ENCODE results near the gene RHBDD2.
"Not testable (repeated sequence)": the region's sequence is repeated elsewhere in the genome, so short reads cannot be mapped to it uniquely, and the experiment has no call there.

Gene RHBDD2

GRCh38 chr7:75866489-75867389 lies 12.1 kb upstream of the RHBDD2 start:
- peak; percentile 27 for DNase-seq

GRCh38 chr7:75867390-75867717 lies 11.5 kb upstream of the RHBDD2 start:
- no peak for DNase-seq

DNA sequence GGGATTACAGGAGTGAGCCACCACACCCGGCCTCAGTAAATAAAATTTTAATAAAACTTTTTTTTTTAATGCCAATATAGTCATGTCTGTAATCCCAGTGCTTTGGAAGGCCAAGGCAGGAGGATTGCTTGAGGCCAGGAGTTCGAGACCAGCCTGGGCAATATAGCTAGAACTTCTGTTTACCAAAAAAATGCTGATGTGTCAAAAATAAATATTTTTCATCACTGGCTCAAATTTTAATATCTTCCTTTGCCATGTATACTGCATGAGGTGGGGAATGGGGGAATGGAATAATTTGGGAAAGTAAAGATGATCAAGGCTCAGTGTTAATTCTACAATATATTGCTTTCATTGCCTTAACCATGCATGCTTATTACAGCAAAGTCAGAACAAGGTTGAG lies 10.7 kb upstream of the RHBDD2 start:
- DNase-seq: no peak

DNA sequence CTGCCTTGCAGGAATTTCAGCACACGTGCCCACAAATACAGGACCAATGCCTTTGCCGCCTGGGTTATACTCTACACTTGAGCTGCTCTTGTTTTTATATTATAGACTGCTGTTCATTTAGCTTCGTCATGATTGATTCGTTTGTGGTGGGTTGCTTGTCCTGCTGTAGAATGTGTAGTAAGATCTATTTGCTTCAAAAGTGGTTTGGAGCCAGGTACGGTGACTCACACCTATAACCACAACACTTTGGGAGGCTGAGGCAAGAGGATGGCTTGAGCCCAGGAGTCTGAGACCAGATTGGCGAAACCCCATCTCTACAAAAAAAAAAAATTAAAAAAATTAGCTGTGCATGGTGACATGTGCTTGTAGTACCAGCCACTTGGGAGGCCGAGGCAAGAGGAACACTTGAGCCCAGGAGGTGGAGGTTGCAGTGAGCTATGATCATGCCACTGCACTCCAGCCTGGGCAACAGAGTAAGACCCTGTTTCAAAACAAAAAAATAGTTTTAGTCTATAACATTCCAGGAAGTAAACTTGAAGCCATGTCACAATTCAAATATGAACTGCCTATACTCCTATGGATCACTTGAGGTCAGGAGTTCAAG lies 9.0 kb upstream of the RHBDD2 start:
- DNase-seq: no peak

DNA sequence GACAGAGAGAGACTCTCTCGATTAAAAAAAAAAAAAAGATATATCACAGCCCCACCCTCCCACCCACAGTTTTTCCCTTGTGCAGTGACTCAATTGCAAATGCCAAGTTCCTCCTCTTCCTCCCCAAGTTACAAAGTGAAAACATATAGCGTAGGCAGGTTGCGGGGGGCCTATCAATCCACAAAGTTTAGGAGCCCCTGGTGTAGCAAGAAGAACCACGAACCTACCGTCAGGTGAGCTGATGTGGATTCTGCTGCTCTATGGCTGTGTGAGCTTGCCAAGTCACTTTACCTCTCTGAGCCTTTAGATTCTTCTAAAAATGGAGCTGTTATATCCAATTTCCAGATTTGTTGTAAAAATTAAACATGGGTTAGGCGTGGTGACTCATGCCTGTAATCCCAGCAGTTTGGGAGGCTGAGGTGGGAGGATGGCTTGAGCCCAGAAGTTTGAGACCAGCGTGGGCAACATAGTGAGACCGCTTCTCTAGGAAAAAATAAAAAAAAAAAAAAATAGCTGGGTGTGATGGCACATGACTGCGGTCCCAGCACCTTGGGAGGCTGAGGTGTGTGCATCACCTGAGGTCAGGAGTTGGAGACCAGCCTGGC lies 8.2 kb upstream of the RHBDD2 start:
- DNase-seq: no peak

GRCh38 chr7:75872073-75872782 lies 6.6 kb upstream of the RHBDD2 start:
- DNase-seq: peak; percentile 1

DNA sequence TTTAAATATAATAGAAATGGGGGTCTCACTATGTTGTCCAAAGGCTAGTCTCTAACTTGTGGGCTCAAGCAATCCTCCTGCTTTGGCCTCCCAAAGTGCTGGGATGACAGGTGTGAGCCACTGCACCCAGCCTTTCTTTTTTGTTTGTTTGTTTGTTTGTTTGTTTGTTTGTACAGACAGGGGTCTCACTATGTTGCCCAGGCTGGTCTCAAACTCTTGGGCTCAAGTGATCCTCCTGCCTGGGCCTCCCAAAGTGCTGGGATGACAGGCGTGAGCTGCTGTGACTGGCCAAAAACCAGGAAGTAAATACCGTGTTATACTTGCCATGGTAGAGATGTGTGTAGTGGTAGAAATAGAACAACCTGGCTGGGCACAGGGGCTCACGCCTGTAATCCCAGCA lies 4.7 kb upstream of the RHBDD2 start:
- DNase-seq: not testable (repeated sequence)

- no peak for DNase-seq
Measured at GRCh38 chr7:75875113-75876080, 3.4 kb upstream of the RHBDD2 start.

- DNase-seq: no peak
Measured at GRCh38 chr7:75876126-75876881, 2.5 kb upstream of the RHBDD2 start.

DNA sequence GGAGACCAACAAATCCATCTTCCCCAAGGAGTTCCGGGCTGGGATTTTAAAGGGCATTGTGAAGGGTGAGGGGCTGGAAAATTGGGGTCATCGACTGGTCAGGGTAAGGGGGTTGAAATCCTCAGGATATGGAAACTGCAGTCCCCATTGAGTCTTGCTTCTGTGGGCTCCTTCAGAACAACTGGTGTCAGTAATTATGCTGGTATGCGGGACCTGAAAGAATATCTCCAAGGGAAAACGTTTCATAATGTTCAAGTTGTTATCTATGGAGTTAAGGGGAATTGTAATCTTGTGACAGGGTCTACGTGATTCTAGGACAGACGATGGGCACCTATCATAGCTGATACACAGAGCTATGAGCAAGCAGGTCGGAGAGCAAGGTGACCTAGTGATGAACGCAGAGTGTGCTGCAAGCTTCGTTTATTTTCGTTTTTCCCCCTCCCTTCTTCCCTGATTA lies 494 bp upstream of the RHBDD2 start:
- DNase-seq: no peak

DNA sequence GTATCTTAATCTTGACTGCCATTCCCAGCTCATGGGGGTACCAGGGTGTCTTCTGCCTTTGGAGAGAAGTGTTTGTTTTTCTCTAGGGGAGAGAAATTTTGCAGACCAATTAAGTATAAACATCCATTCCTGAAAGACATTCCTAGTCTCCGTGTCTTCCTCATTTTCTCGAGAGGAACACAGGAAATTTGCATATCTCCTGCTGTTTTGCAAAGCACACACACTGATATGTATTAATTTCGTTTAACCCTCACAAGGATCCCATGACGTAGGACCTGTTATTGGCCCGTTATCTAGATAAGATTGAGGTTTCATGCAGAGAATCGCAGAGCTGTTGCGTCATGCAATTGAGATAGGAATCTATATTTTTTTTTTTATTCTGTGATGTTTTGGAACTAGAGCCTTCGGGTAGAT lies 944 bp downstream of the RHBDD2 start:
- peak; percentile 4 for DNase-seq

DNA sequence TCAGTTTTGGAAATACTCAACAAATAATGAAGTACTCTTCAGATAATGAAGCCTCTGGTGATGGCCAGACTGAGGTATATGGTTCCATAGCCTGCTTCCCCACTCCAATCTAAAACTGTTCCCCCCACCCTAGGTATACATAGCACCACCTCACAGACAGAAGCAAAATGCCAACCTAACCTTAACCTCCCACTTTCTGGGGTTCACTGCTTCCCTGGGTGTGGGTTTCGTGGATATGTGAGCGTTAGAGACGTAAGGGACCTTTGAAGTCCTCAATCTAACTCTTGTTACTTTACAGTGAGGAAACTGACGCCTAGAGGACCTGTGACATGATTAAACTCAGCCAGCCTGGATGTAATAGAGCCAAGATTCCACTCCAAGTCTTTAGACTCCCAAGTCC lies 1.4 kb downstream of the RHBDD2 start:
- DNase-seq: no peak

- DNase-seq: no peak
Measured at GRCh38 chr7:75881436-75882095, 2.7 kb downstream of the RHBDD2 start.

GRCh38 chr7:75883265-75883824 lies 4.5 kb downstream of the RHBDD2 start:
- not testable (repeated sequence) for DNase-seq

DNA sequence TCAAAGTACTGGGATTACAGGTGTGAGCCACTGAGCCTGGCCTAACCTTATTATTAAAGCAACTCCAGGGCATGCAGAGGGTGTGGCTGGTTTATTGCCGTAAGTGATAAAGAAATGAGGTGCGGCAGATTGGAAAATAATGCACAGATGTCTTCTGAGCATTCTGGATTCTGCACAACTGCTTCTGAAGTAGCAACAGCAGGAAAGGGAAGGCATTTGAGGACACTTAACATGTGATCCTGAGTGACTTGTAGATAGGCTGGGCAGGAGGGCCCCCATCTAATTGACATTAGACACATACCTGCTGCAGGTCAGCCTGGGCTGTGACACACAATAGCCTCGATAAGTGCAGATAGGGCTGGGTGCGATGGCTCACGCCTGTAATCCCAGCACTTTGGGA lies 5.6 kb downstream of the RHBDD2 start:
- DNase-seq: no peak

DNA sequence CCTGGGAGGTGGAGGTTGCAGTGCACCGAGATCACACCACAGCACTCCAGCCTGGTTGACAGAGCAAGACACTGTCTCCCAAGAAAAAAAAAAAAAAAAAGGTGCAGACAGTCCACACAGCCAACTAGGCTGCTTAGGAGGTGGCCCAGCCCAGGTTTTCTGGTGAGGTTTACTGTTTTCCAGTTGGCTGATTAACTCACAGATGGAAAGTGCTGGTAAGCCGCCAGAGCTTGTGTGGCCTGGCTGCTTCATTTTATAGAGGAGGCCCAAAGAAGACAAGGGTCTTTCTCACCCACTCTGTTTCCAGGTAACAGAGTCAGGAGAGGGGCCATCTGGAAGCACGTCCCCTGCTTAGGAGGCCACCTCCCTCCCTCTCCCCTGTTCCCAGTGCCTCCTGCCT lies 6.2 kb downstream of the RHBDD2 start:
- no peak for DNase-seq

DNA sequence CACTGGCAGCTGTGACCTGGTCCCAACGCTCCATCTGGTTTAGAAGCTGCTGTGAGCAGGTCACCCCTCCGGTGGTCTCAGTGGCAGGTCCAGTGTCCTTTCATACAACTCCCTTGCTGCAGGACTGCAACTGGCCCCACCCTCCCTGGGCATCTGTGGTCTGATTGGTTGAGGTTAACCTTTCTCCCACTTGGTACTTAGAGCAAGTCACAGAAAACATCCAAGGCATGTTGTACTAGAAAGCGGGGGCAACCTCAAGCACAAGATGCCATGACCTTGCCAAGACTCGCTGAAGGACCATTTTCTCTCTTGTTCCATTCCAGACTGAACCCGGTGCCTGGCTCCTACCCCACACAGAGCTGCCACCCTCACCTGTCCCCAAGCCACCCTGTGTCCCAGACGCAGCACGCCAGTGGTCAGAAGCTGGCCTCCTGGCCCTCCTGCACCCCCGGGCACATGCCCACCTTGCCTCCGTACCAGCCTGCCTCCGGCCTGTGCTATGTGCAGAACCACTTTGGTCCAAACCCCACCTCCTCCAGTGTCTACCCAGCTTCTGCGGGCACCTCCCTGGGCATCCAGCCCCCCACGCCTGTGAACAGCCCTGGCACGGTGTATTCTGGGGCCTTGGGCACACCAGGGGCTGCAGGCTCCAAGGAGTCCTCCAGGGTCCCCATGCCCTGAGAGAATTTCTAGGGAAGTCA lies 9.0 kb downstream of the RHBDD2 start:
- no peak for DNase-seq

DNA sequence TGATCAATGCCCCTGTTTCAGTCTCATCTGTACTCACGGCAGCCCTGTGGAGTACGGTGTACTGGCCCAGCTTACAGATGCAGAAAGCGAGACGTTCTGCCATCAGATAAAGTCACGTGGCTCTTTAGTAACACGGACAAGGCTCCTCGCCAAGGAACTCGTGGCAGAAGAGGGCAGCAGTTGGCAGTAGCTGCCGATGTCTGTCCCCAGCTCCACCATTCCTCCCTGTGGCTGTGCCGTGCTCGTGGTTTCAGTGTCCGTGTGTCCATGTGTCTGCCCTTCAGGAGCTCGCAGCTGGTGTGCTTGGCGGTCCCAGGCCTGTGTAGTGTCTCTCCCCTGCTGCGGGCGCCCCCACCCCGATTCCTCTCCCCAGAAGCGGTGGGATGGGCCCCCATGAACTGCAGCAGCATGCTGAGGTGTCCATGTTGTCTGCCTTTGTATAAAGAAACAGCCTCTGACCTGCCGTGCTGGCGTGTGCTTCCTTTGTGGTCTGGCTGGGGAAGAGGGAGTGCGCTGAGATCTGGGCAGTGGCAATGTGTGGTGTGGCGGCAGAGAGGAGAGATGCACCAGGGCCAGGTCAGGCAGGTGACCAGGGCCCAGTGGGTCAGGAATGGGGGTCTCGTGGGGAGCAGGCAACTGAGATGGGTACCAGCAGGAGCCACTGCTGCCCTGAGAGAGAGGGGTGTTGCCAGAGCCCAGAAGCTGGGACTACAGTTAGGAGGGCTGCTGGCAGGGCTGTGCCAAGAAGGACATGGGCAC lies 9.8 kb downstream of the RHBDD2 start:
- no peak for DNase-seq

DNA sequence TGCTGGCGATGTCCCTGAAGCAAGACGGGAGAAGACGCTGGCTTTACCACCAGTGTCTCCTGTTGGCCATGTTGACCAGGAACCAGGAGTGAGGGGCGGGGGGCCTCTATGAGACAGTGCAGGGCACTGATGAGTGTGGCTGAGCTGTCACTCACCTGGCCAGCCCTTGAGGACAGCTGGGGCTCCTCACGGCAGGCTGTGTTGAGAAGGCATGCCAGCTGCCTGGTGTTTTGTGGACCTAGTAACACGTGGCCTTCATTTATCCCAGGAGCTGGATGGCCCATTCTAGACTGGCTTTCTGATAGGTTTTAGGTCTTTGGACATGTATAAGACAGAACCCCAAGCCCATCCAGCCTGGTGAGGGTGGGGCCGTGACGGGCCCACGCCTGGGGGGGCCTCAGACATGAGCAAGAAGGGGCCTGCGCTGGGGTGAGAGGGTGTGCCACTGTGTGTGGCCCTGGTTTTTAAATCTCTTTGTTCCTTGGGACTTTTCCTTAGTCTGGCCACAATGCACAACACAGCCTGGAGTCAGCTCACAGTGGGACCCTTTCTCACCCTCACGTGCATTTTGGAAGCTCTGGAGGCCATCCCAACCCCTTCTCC lies 10.5 kb downstream of the RHBDD2 start:
- no peak for DNase-seq
